ENCODE data around the gene ADAMTS6.

- TF ChIP-seq ZNF263 (CRISPR knock-in tag; IDR thresholded peaks at IDR 0.05; ENCODE audit: low read depth) (no peak), USF2 (CRISPR knock-in tag; IDR thresholded peaks at IDR 0.05) (no peak), CTCF (IDR thresholded peaks at IDR 0.05) (no peak), SP1 (CRISPR knock-in tag; conservative IDR thresholded peaks at IDR 0.05) (no peak), AFF4 (CRISPR knock-in tag; IDR thresholded peaks at IDR 0.05; ENCODE audit: borderline replicate concordance) (no peak), CREB1 (CRISPR knock-in tag; IDR thresholded peaks at IDR 0.05) (no peak), JAZF1 (CRISPR knock-in tag; IDR thresholded peaks at IDR 0.05) (no peak), ATF3 (CRISPR knock-in tag; conservative IDR thresholded peaks at IDR 0.05) (no peak), RELA (CRISPR knock-in tag; IDR thresholded peaks at IDR 0.05; ENCODE audit: borderline replicate concordance) (no peak), NR2C2 (CRISPR knock-in tag; IDR thresholded peaks at IDR 0.05) (no peak), USF1 (CRISPR knock-in tag; IDR thresholded peaks at IDR 0.05) (no peak)
Measured at GRCh38 chr5:65173130-65173525, 308.6 kb downstream of the ADAMTS6 start.
